GM23248 (cell line): ENCODE results near the gene MPPED1. TPM values are rescaled to one million over a fixed set of nuclear protein-coding genes. Genes with fewer than 3 reads are reported as not detected.

ENCODE experiments used
- DNase-seq: peaks from one replicate; pipeline ENCODE4 v3.0.0-alpha.2; 2015
- H2AFZ ChIP-seq: fragments of 200-600 bp; sonication (generic); 2 replicates; pipeline ENCODE4 v1.6.1; 2016; ENCODE audit warnings: antibody characterized with exemption
- H3F3A ChIP-seq: fragments of 200-600 bp; sonication (generic); 2 replicates; pipeline ENCODE4 v1.6.1; 2016; ENCODE audit warnings: mild to moderate bottlenecking, antibody characterized with exemption, mixed run types; ENCODE audit not compliant: insufficient read depth
- H3K27ac ChIP-seq: fragments of 200-600 bp; sonication (generic); 2 replicates; pipeline ENCODE4 v1.5.1; 2016; ENCODE audit warnings: mild to moderate bottlenecking
- H3K27me3 ChIP-seq: fragments of 200-600 bp; sonication (generic); replicated peaks from 2 replicates; pipeline ENCODE4 v1.6.1; 2016; ENCODE audit warnings: mild to moderate bottlenecking; ENCODE audit not compliant: insufficient read depth
- H3K36me3 ChIP-seq: fragments of 200-600 bp; sonication (generic); 2 replicates; pipeline ENCODE4 v1.6.1; 2016; ENCODE audit warnings: low read depth, mild to moderate bottlenecking
- H3K4me1 ChIP-seq: fragments of 200-600 bp; sonication (generic); 2 replicates; pipeline ENCODE4 v1.6.1; 2016; ENCODE audit warnings: mild to moderate bottlenecking; ENCODE audit not compliant: insufficient read depth
- H3K4me2 ChIP-seq: fragments of 200-600 bp; sonication (generic); one replicate; pipeline ENCODE4 v1.6.1; 2016; ENCODE audit warnings: mild to moderate bottlenecking; ENCODE audit not compliant: unreplicated experiment
- H3K4me3 ChIP-seq: fragments of 200-600 bp; sonication (generic); 2 replicates; pipeline ENCODE4 v1.5.1; 2016; ENCODE audit warnings: mild to moderate bottlenecking
- H3K79me2 ChIP-seq: fragments of 200-600 bp; sonication (generic); 2 replicates; pipeline ENCODE4 v1.6.1; 2016; ENCODE audit warnings: mild to moderate bottlenecking; ENCODE audit not compliant: insufficient read depth
- H3K9ac ChIP-seq: fragments of 200-600 bp; sonication (generic); 2 replicates; pipeline ENCODE4 v1.6.1; 2016; ENCODE audit warnings: mild to moderate bottlenecking
- H3K9me2 ChIP-seq: fragments of 200-600 bp; sonication (generic); 2 replicates; pipeline ENCODE4 v1.6.1; 2016; ENCODE audit warnings: mixed run types, mild to moderate bottlenecking, moderate library complexity; ENCODE audit not compliant: insufficient read depth
- H3K9me3 ChIP-seq: fragments of 200-600 bp; sonication (generic); one replicate; pipeline ENCODE4 v1.6.1; 2017; ENCODE audit warnings: low read depth
- H4K20me1 ChIP-seq: fragments of 200-600 bp; sonication (generic); 2 replicates; pipeline ENCODE4 v1.6.0; 2016; ENCODE audit not compliant: insufficient read depth
- EZH2 ChIP-seq: fragments of 200-600 bp; sonication (generic); IDR thresholded peaks from 2 replicates; pipeline ENCODE4 v1.6.1; 2018; ENCODE audit warnings: antibody characterized with exemption, mild to moderate bottlenecking; ENCODE audit not compliant: insufficient read depth, poor library complexity, severe bottlenecking
- EZH2phosphoT487 ChIP-seq: fragments of 200-600 bp; sonication (generic); IDR thresholded peaks from 2 replicates; pipeline ENCODE4 v1.6.1; 2018; ENCODE audit warnings: antibody characterized with exemption, moderate library complexity, mild to moderate bottlenecking, low read depth; ENCODE audit not compliant: insufficient read depth
- whole genome bisulfite sequencing, 2 experiments: methylation state at CpG; one replicate each; pipeline ENCODE4 v1.1.6; 2015 to 2017; ENCODE audit warnings: low lambda C conversion rate in 2 of 2, low coverage in 1 of 2; ENCODE audit errors: missing lambda C conversion rate in 2 of 2; 5-methylcytosine and 5-hydroxymethylcytosine counted together
- in situ Hi-C: fragments of 300-500 bp; cut with MboI; formaldehyde crosslinking; loops from 2 replicates; pipeline ENCODE4 v1.15.0; 2020
- polyA plus RNA-seq: library from polyadenylated mRNA; unstranded; fragments of >200 nt; fragmentation: Nextera tagmentation; extraction: Ambion mirVana; gene quantifications from 2 replicates; pipeline ENCODE4 v1.2.1, GENCODE V29; 2016
- total RNA-seq: library from RNA; depleted of rRNA; stranded (reverse); fragments of >200 nt; shearing (Covaris generic); gene quantifications from 2 replicates; pipeline ENCODE4 v1.2.3, GENCODE V29; 2014

Gene MPPED1
- total and polyA plus RNA-seq, 2 experiments from 2014 or later: not detected

GRCh38 chr22:43481568-43482317, 69.9 kb downstream of the MPPED1 start:
- Histone ChIP-seq H3K9me2 (no peaks in the 10 kb centered on the region), H4K20me1 (no peaks in the 10 kb centered on the region), H3K9me3 (no peaks in the 10 kb centered on the region), H3K27me3 (no peaks in the 10 kb centered on the region; the same call in 1 of the 2 replicates), H3K27ac (no peak overlapping the region), H3K4me1 (no peaks in the 10 kb centered on the region), H3F3A (no peaks in the 10 kb centered on the region), H3K4me3 (no peak overlapping the region), H3K4me2 (no peak overlapping the region), H3K36me3 (no peaks in the 10 kb centered on the region), H2AFZ (no peak overlapping the region), H3K9ac (no peak overlapping the region), H3K79me2 (no peaks in the 10 kb centered on the region)
- in situ Hi-C loops: no loop called here
- WGBS, 2 experiments: 22 to 27% methylated on average over 17 to 18 of the region's 18 CpGs
- no peak for TF ChIP-seq EZH2phosphoT487
- no peak for TF ChIP-seq EZH2
- no peak for DNase-seq

- H3K9ac ChIP-seq: no peak overlapping the region
- no peaks in the 10 kb centered on the region; the same call in 1 of the 2 replicates for H3K27me3 ChIP-seq
- no peak overlapping the region for H3K27ac ChIP-seq
- no peak overlapping the region for H2AFZ ChIP-seq
- 1 to 2% methylated on average over 8 of the region's 8 CpGs for WGBS, 2 experiments
- H3K4me3 ChIP-seq: no peak overlapping the region
- no peaks in the 10 kb centered on the region for H4K20me1 ChIP-seq
- no peaks in the 10 kb centered on the region for H3K36me3 ChIP-seq
- TF ChIP-seq EZH2 (no peak), EZH2phosphoT487 (no peak)
- in situ Hi-C loops: no loop called here
- H3K4me1 ChIP-seq: no peaks in the 10 kb centered on the region
- H3K9me3 ChIP-seq: no peaks in the 10 kb centered on the region
- no peaks in the 10 kb centered on the region for H3K9me2 ChIP-seq
- H3F3A ChIP-seq: no peaks in the 10 kb centered on the region
- DNase-seq: no peak
- no peaks in the 10 kb centered on the region for H3K79me2 ChIP-seq
- H3K4me2 ChIP-seq: no peak overlapping the region
Observed at GRCh38 chr22:43482318-43482625, 70.5 kb downstream of the MPPED1 start.

- Histone ChIP-seq H3F3A (no peaks in the 10 kb centered on the region), H3K9me2 (no peaks in the 10 kb centered on the region), H3K9me3 (no peaks in the 10 kb centered on the region), H3K4me1 (no peaks in the 10 kb centered on the region), H3K9ac (no peak overlapping the region), H3K4me2 (no peak overlapping the region), H3K27me3 (no peaks in the 10 kb centered on the region; the same call in 1 of the 2 replicates), H3K36me3 (no peaks in the 10 kb centered on the region), H3K4me3 (no peak overlapping the region), H3K79me2 (no peaks in the 10 kb centered on the region), H4K20me1 (no peaks in the 10 kb centered on the region), H2AFZ (no peak overlapping the region), H3K27ac (no peak overlapping the region)
- no peak for DNase-seq
- TF ChIP-seq EZH2 (no peak), EZH2phosphoT487 (no peak)
- 42 to 60% methylated on average over 13 of the region's 13 CpGs for WGBS, 2 experiments
- in situ Hi-C loops: no loop called here
Observed at GRCh38 chr22:43483266-43483665, 71.5 kb downstream of the MPPED1 start.

GRCh38 chr22:43483669-43484068, 71.9 kb downstream of the MPPED1 start:
- 29 to 62% methylated on average over 3 to 7 of the region's 7 CpGs for WGBS, 2 experiments
- H3K79me2 ChIP-seq: no peaks in the 10 kb centered on the region
- H4K20me1 ChIP-seq: no peaks in the 10 kb centered on the region
- H3K27me3 ChIP-seq: no peaks in the 10 kb centered on the region; the same call in 1 of the 2 replicates
- H3K4me3 ChIP-seq: no peak overlapping the region
- no peaks in the 10 kb centered on the region for H3K9me3 ChIP-seq
- H3K27ac ChIP-seq: no peak overlapping the region
- H3K36me3 ChIP-seq: no peaks in the 10 kb centered on the region
- H3K4me2 ChIP-seq: no peak overlapping the region
- no peak overlapping the region for H2AFZ ChIP-seq
- no peak overlapping the region for H3K9ac ChIP-seq
- H3K9me2 ChIP-seq: no peaks in the 10 kb centered on the region
- no peak for DNase-seq
- in situ Hi-C loops: no loop called here
- no peaks in the 10 kb centered on the region for H3K4me1 ChIP-seq
- H3F3A ChIP-seq: no peaks in the 10 kb centered on the region
- TF ChIP-seq EZH2 (no peak), EZH2phosphoT487 (no peak)
